ENCODE data around the gene RAD51B.

Gene RAD51B

GRCh38 chr14:68677901-68678300 lies 858.3 kb downstream of the RAD51B start:
- H3K27me3 ChIP-seq (ENCODE audit: insufficient read depth, low read length) = no peaks in the 10 kb centered on the region
- no peaks in the 10 kb centered on the region for H3K9me3 ChIP-seq (ENCODE audit: insufficient read depth, low read depth, low read length)
- no peak overlapping the region for H3K4me3 ChIP-seq (ENCODE audit: low read length)
- H3K9ac ChIP-seq (ENCODE audit: low read depth, low read length) = no peak overlapping the region
- H3K4me1 ChIP-seq (ENCODE audit: insufficient read depth, low read length) = peaks cover 14% of the 10 kb centered on the region
- no peak overlapping the region for H3K27ac ChIP-seq (ENCODE audit: low read depth, low read length)
- H3K36me3 ChIP-seq (ENCODE audit: insufficient read depth, low read length) = no peaks in the 10 kb centered on the region
- 97% methylated on average over 11 of the region's 11 CpGs for WGBS

GRCh38 chr14:68678471-68678870 lies 858.9 kb downstream of the RAD51B start:
- Histone ChIP-seq H3K4me3 (ENCODE audit: low read length) (no peak overlapping the region), H3K9ac (ENCODE audit: low read depth, low read length) (no peak overlapping the region), H3K27ac (ENCODE audit: low read depth, low read length) (no peak overlapping the region), H3K36me3 (ENCODE audit: insufficient read depth, low read length) (no peaks in the 10 kb centered on the region), H3K9me3 (ENCODE audit: insufficient read depth, low read depth, low read length) (no peaks in the 10 kb centered on the region), H3K4me1 (ENCODE audit: insufficient read depth, low read length) (peaks cover 20% of the 10 kb centered on the region), H3K27me3 (ENCODE audit: insufficient read depth, low read length) (no peaks in the 10 kb centered on the region)
- WGBS = 91% methylated on average over 1 of the region's 1 CpG

GRCh38 chr14:68679301-68679700 lies 859.7 kb downstream of the RAD51B start:
- Histone ChIP-seq H3K27me3 (ENCODE audit: insufficient read depth, low read length) (no peaks in the 10 kb centered on the region), H3K36me3 (ENCODE audit: insufficient read depth, low read length) (no peaks in the 10 kb centered on the region), H3K27ac (ENCODE audit: low read depth, low read length) (no peak overlapping the region), H3K9me3 (ENCODE audit: insufficient read depth, low read depth, low read length) (no peaks in the 10 kb centered on the region), H3K4me3 (ENCODE audit: low read length) (no peak overlapping the region), H3K9ac (ENCODE audit: low read depth, low read length) (no peak overlapping the region), H3K4me1 (ENCODE audit: insufficient read depth, low read length) (peaks cover 21% of the 10 kb centered on the region)

GRCh38 chr14:68679746-68680467 lies 860.3 kb downstream of the RAD51B start:
- H3K9ac ChIP-seq (ENCODE audit: low read depth, low read length) = no peak overlapping the region
- no peaks in the 10 kb centered on the region for H3K9me3 ChIP-seq (ENCODE audit: insufficient read depth, low read depth, low read length)
- no peak overlapping the region for H3K27ac ChIP-seq (ENCODE audit: low read depth, low read length)
- H3K4me1 ChIP-seq (ENCODE audit: insufficient read depth, low read length) = peaks cover 21% of the 10 kb centered on the region
- no peak overlapping the region for H3K4me3 ChIP-seq (ENCODE audit: low read length)
- 95% methylated on average over 6 of the region's 8 CpGs for WGBS
- no peaks in the 10 kb centered on the region for H3K27me3 ChIP-seq (ENCODE audit: insufficient read depth, low read length)
- no peaks in the 10 kb centered on the region for H3K36me3 ChIP-seq (ENCODE audit: insufficient read depth, low read length)

- Histone ChIP-seq H3K9ac (ENCODE audit: low read depth, low read length) (no peak overlapping the region), H3K9me3 (ENCODE audit: insufficient read depth, low read depth, low read length) (no peaks in the 10 kb centered on the region), H3K36me3 (ENCODE audit: insufficient read depth, low read length) (no peaks in the 10 kb centered on the region), H3K4me3 (ENCODE audit: low read length) (no peak overlapping the region), H3K27me3 (ENCODE audit: insufficient read depth, low read length) (no peaks in the 10 kb centered on the region), H3K27ac (ENCODE audit: low read depth, low read length) (no peak overlapping the region), H3K4me1 (ENCODE audit: insufficient read depth, low read length) (peaks cover 21% of the 10 kb centered on the region)
- WGBS = 92% methylated on average over 9 of the region's 9 CpGs
These were observed 861.0 kb downstream of the RAD51B start for GRCh38 chr14:68680541-68681051.

GRCh38 chr14:68681256-68682011 lies 861.9 kb downstream of the RAD51B start:
- Histone ChIP-seq H3K9ac (ENCODE audit: low read depth, low read length) (no peak overlapping the region), H3K4me1 (ENCODE audit: insufficient read depth, low read length) (peaks cover 21% of the 10 kb centered on the region), H3K4me3 (ENCODE audit: low read length) (no peak overlapping the region), H3K36me3 (ENCODE audit: insufficient read depth, low read length) (no peaks in the 10 kb centered on the region), H3K9me3 (ENCODE audit: insufficient read depth, low read depth, low read length) (no peaks in the 10 kb centered on the region), H3K27ac (ENCODE audit: low read depth, low read length) (no peak overlapping the region), H3K27me3 (ENCODE audit: insufficient read depth, low read length) (no peaks in the 10 kb centered on the region)
- WGBS = 91% methylated on average over 9 of the region's 9 CpGs

- Histone ChIP-seq H3K9me3 (ENCODE audit: insufficient read depth, low read depth, low read length) (no peaks in the 10 kb centered on the region), H3K27ac (ENCODE audit: low read depth, low read length) (no peak overlapping the region), H3K27me3 (ENCODE audit: insufficient read depth, low read length) (no peaks in the 10 kb centered on the region), H3K4me3 (ENCODE audit: low read length) (no peak overlapping the region), H3K9ac (ENCODE audit: low read depth, low read length) (no peak overlapping the region), H3K36me3 (ENCODE audit: insufficient read depth, low read length) (no peaks in the 10 kb centered on the region), H3K4me1 (ENCODE audit: insufficient read depth, low read length) (peaks cover 21% of the 10 kb centered on the region)
- WGBS = 60% methylated on average over 13 of the region's 15 CpGs
These were observed 862.9 kb downstream of the RAD51B start for GRCh38 chr14:68682166-68683103.

- Histone ChIP-seq H3K27ac (ENCODE audit: low read depth, low read length) (no peak overlapping the region), H3K9ac (ENCODE audit: low read depth, low read length) (no peak overlapping the region), H3K9me3 (ENCODE audit: insufficient read depth, low read depth, low read length) (no peaks in the 10 kb centered on the region), H3K4me3 (ENCODE audit: low read length) (no peak overlapping the region), H3K36me3 (ENCODE audit: insufficient read depth, low read length) (no peaks in the 10 kb centered on the region), H3K27me3 (ENCODE audit: insufficient read depth, low read length) (no peaks in the 10 kb centered on the region), H3K4me1 (ENCODE audit: insufficient read depth, low read length) (peaks cover 23% of the 10 kb centered on the region)
- 80% methylated on average over 7 of the region's 7 CpGs for WGBS
These were observed 863.7 kb downstream of the RAD51B start for GRCh38 chr14:68683326-68683725.

- Histone ChIP-seq H3K9ac (ENCODE audit: low read depth, low read length) (no peak overlapping the region), H3K27me3 (ENCODE audit: insufficient read depth, low read length) (0 out of 2 replicates have a peak, but pooled peaks cover 3% of the 10 kb centered on the region), H3K4me1 (ENCODE audit: insufficient read depth, low read length) (peaks cover 35% of the 10 kb centered on the region), H3K4me3 (ENCODE audit: low read length) (no peak overlapping the region), H3K9me3 (ENCODE audit: insufficient read depth, low read depth, low read length) (no peaks in the 10 kb centered on the region), H3K27ac (ENCODE audit: low read depth, low read length) (no peak overlapping the region), H3K36me3 (ENCODE audit: insufficient read depth, low read length) (no peaks in the 10 kb centered on the region)
- WGBS = 88% methylated on average over 4 of the region's 5 CpGs
These were observed 865.2 kb downstream of the RAD51B start for GRCh38 chr14:68684466-68685418.

Data from HUES64 (cell line).